C4-2B (cell line): ENCODE results near the gene EIF3F.

ENCODE experiments used
- H3K27ac ChIP-seq: fragments of 450-650 bp; 2 replicates; pipeline ENCODE4 v1.5.1; 2017
- CTCF ChIP-seq: fragments of 450-650 bp; conservative IDR thresholded peaks from 2 replicates; pipeline ENCODE4 v1.5.1; 2017; ENCODE audit warnings: mild to moderate bottlenecking
- ZFX ChIP-seq: fragments of 450-650 bp; IDR thresholded peaks from 2 replicates; pipeline ENCODE4 v1.6.1; 2017

The EIF3F gene

DNA sequence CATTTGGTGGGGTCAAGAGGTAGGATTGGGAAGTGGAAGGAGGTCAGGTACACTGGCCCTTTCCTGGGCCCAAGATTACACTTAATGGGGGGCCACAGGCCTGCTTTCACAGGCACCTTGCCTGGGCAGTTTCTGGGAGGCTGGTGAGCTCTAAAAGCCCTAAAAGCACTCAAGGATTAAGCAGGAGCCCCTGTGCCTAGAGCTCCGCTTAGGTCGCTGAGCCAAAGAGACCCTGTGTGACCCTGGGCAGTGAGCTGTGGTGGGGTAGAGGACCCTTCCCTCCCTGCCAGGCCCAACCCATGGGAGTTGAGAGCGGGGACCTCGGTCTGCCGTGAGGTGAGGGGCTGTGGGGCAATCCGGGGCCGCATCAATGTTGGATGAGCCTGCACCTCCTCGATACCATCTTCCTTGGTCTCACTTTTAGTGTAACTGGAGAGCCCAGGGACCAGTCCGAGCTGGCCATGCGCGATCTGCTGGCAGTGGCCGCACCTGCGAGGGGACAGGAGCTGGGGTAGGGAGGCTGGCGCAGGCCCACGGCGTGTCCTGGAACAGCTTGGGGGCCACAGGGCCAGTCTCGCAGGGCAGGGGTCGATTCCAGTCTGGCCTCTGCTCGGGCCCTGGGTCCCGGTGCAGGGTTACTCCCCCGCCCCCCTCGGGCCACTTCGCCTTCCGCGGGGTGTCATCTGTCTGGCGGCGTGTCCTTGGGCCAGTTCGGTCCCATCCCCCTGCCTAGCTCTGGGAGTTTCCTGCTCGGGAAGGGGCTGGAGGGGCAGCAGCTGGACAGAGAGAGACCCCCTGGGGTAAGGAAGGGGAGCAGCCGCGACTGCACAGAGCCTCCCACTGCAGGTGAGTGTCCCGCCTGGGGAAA, 44.3 kb downstream of the EIF3F start:
- TF ChIP-seq ZFX (no peak), CTCF (no peak)
- H3K27ac ChIP-seq: no peak overlapping the region

GRCh38 chr11:8032122-8032521, 45.0 kb downstream of the EIF3F start:
- TF ChIP-seq ZFX: no peak
- TF ChIP-seq CTCF: no peak
- H3K27ac ChIP-seq: no peak overlapping the region

DNA sequence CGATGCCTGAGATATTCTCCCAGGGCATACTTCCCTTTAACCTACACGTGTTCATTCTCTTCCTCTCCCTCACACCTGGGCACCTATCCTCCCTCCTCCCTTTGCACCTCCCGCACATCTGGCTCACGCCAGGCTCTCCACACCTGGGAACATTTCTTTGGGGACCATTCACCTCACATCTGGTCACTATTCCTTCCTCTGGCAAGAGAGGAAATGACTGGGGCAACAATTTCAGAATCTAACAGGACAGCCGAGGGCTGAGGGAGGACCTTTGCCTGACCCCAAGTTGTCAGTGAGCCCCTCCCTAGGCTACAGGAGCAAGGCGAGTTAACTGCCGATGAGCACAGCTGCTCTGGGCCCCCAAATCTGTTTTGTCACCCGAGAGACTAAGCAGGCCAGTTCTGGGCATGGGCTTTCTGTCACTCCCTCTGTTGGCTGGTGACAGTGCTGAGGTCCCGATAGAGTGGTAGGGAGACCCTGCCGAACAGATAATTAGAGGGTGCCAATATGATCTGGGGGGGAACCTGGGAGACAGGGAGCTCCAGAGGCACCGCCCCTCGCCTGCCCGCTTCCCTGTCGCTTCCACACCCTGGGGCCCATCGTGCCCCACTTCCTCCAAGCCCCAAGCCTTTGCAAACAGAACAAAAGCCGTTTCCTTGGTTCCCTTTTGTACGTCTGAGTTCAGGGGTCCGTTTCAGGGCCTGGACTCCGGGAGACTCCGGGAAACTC, 45.6 kb downstream of the EIF3F start:
- TF ChIP-seq CTCF: no peak
- no peak for TF ChIP-seq ZFX
- H3K27ac ChIP-seq: no peak overlapping the region

GRCh38 chr11:8033305-8034105, 46.4 kb downstream of the EIF3F start:
- TF ChIP-seq ZFX (no peak), CTCF (peak; percentile 94)

GRCh38 chr11:8034106-8034585, 47.0 kb downstream of the EIF3F start:
- H3K27ac ChIP-seq: no peak overlapping the region
- no peak for TF ChIP-seq CTCF
- TF ChIP-seq ZFX: no peak

More at GRCh38 chr11:8033305-8034105, 46.4 kb downstream of the EIF3F start:
- H3K27ac ChIP-seq: no peak overlapping the region

GRCh38 chr11:8034604-8035190, 47.6 kb downstream of the EIF3F start:
- no peak overlapping the region for H3K27ac ChIP-seq
- TF ChIP-seq CTCF (no peak), ZFX (no peak)
